GM12878 (cell line): ENCODE measurements around the gene CTNNA3. TPM values are rescaled to one million over a fixed set of nuclear protein-coding genes. Genes with fewer than 3 reads are reported as not detected.

Experiments
- ATF2 ChIP-seq: IDR thresholded peaks from 2 replicates; pipeline ENCODE4 v1.6.1; 2012; ENCODE audit warnings: low read length, inconsistent platforms
- BACH1 ChIP-seq: fragments of 450-650 bp; IDR thresholded peaks from 2 replicates; pipeline ENCODE4 v1.6.1; 2017; ENCODE audit warnings: mild to moderate bottlenecking, borderline replicate concordance
- CHD2 ChIP-seq: IDR thresholded peaks from 2 replicates; pipeline ENCODE4 v1.6.1; 2011; ENCODE audit warnings: low read depth, low read length, improper control_type of control experiment, borderline replicate concordance
- E4F1 ChIP-seq: fragments of 450-650 bp; IDR thresholded peaks from 2 replicates; pipeline ENCODE4 v1.6.1; 2018; ENCODE audit warnings: borderline replicate concordance, mild to moderate bottlenecking; ENCODE audit not compliant: partially characterized antibody
- IRF5 ChIP-seq: fragments of 450-650 bp; IDR thresholded peaks from 2 replicates; pipeline ENCODE4 v1.6.1; 2017; ENCODE audit warnings: borderline replicate concordance
- MLLT1 ChIP-seq: fragments of 450-650 bp; IDR thresholded peaks from 2 replicates; pipeline ENCODE4 v1.6.1; 2016; ENCODE audit warnings: mild to moderate bottlenecking
- SRF ChIP-seq, 2 experiments: IDR thresholded peaks; 2 replicates each; pipeline ENCODE4 v1.6.1; 2011; ENCODE audit warnings: low read depth in 2 of 2, low read length in 2 of 2, mild to moderate bottlenecking in 1 of 2, moderate library complexity in 1 of 2
- YBX1 ChIP-seq: fragments of 450-650 bp; IDR thresholded peaks from 2 replicates; pipeline ENCODE4 v1.6.1; 2016; ENCODE audit warnings: antibody characterized with exemption
- polyA plus RNA-seq, 11 experiments: library from polyadenylated mRNA; depleted of rRNA in 4 of 11; unstranded in 6 of 11; stranded (reverse) in 5 of 11; fragments of >200 nt; fragmentation: Nextera tagmentation in 4 of 11; fragmentation: Illumina TruSeq in 1 of 11; extraction: Ambion mirVana in 4 of 11; extraction: Trizol in 1 of 11; gene quantifications; 1 replicate in 1 of 11; 2 replicates in 10 of 11; pipeline versions ENCODE4 v1.2.1 to v1.2.3, GENCODE V29; 2011 to 2016; ENCODE audit warnings: inconsistent platforms in 2 of 11, missing spikeins in 2 of 11, low read depth in 1 of 11
- total RNA-seq, 4 experiments: library from RNA; depleted of rRNA in 3 of 4; stranded (reverse); fragments of >200 nt in 3 of 4; fragmentation: Illumina TruSeq in 1 of 4; extraction: Trizol in 1 of 4; gene quantifications; 2 replicates each; pipeline versions ENCODE4 v1.2.1 to v1.2.3, GENCODE V29; 2013 to 2021
- TF ChIP-seq, protein P1 (sequence below): IDR thresholded peaks from 2 replicates; pipeline ENCODE4 v1.6.1; 2011; ENCODE audit warnings: borderline replicate concordance, low read depth, mild to moderate bottlenecking, moderate library complexity, low read length; ENCODE audit not compliant: insufficient read depth, poor library complexity, severe bottlenecking
- TF ChIP-seq, protein P2 (sequence below): IDR thresholded peaks from 2 replicates; pipeline ENCODE4 v1.6.1; 2011; ENCODE audit warnings: low read depth, mild to moderate bottlenecking, low read length, moderate library complexity, borderline replicate concordance; ENCODE audit errors: extremely low read depth
- TF ChIP-seq, protein P3 (sequence below): fragments of 450-650 bp; IDR thresholded peaks from 2 replicates; pipeline ENCODE4 v1.6.1; 2017; ENCODE audit warnings: mild to moderate bottlenecking, moderate library complexity

The CTNNA3 gene
- total and polyA plus RNA-seq, 10 of the 15 experiments (the other 5 are each of a cell fraction or from before 2014, with no cell fraction given) = under 0.01 to 4.5 (median 0.22) TPM; not detected in 2

DNA sequence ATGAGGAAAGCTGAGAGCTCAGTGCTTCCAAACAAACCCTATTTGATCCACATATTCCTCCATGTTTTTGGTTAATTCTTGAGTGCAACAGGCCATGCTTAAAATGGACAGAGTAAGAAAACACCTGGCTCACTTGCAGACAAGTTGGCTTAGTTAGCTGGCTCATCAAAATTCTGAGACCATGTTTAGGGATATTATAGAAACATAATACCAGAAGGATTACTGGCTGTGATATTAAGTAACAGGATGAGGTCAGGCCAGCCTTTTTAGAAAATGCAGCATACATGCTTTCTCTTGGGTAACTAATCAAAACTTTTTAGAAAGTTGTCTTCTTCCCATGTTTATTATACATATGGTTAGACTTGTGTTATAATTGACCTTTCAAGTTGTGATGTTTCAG lies 1637.4 kb downstream of the CTNNA3 start (continued):
- TF ChIP-seq SRF (IDR thresholded peaks at IDR 0.05; ENCODE audit: low read depth in 2 of 2, low read length in 2 of 2) = no peak
- no peak for TF ChIP-seq E4F1
- TF ChIP-seq, protein P1, sequence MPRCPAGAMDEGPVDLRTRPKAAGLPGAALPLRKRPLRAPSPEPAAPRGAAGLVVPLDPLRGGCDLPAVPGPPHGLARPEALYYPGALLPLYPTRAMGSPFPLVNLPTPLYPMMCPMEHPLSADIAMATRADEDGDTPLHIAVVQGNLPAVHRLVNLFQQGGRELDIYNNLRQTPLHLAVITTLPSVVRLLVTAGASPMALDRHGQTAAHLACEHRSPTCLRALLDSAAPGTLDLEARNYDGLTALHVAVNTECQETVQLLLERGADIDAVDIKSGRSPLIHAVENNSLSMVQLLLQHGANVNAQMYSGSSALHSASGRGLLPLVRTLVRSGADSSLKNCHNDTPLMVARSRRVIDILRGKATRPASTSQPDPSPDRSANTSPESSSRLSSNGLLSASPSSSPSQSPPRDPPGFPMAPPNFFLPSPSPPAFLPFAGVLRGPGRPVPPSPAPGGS = no peak
- TF ChIP-seq, protein P2, sequence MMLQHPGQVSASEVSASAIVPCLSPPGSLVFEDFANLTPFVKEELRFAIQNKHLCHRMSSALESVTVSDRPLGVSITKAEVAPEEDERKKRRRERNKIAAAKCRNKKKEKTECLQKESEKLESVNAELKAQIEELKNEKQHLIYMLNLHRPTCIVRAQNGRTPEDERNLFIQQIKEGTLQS = no peak
- TF ChIP-seq YBX1 = no peak
- TF ChIP-seq MLLT1 = no peak
- TF ChIP-seq BACH1 = no peak
- TF ChIP-seq, protein P3, sequence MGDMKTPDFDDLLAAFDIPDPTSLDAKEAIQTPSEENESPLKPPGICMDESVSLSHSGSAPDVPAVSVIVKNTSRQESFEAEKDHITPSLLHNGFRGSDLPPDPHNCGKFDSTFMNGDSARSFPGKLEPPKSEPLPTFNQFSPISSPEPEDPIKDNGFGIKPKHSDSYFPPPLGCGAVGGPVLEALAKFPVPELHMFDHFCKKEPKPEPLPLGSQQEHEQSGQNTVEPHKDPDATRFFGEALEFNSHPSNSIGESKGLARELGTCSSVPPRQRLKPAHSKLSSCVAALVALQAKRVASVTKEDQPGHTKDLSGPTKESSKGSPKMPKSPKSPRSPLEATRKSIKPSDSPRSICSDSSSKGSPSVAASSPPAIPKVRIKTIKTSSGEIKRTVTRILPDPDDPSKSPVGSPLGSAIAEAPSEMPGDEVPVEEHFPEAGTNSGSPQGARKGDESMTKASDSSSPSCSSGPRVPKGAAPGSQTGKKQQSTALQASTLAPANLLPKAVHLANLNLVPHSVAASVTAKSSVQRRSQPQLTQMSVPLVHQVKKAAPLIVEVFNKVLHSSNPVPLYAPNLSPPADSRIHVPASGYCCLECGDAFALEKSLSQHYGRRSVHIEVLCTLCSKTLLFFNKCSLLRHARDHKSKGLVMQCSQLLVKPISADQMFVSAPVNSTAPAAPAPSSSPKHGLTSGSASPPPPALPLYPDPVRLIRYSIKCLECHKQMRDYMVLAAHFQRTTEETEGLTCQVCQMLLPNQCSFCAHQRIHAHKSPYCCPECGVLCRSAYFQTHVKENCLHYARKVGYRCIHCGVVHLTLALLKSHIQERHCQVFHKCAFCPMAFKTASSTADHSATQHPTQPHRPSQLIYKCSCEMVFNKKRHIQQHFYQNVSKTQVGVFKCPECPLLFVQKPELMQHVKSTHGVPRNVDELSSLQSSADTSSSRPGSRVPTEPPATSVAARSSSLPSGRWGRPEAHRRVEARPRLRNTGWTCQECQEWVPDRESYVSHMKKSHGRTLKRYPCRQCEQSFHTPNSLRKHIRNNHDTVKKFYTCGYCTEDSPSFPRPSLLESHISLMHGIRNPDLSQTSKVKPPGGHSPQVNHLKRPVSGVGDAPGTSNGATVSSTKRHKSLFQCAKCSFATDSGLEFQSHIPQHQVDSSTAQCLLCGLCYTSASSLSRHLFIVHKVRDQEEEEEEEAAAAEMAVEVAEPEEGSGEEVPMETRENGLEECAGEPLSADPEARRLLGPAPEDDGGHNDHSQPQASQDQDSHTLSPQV = no peak
- TF ChIP-seq IRF5 = no peak
- no peak for TF ChIP-seq ATF2
- TF ChIP-seq CHD2 = no peak
